GM13977 (cell line): ENCODE results near the gene SGCA.

Experiments used
- DNase-seq: peaks from one replicate; pipeline ENCODE4 v3.0.0; 2012; ENCODE audit warnings: low spot score
- CTCF ChIP-seq: IDR thresholded peaks from 2 replicates; pipeline ENCODE4 v1.5.1; 2012; ENCODE audit warnings: mild to moderate bottlenecking, control low read depth; ENCODE audit not compliant: insufficient read depth; ENCODE audit errors: extremely low read depth, missing control alignments
- in situ Hi-C: fragments of 300-500 bp; cut with MboI; formaldehyde crosslinking; loops from one replicate; pipeline ENCODE4 v1.12.0; 2022; ENCODE audit warnings: low sequenced_read_pairs, low pct_unique_long_range_greater_than_20kb, mixed read lengths, inconsistent platforms; ENCODE audit not compliant: unreplicated experiment

The SGCA gene

GRCh38 chr17:50134206-50135110 is 31.3 kb upstream of the SGCA start:
- in situ Hi-C loops: no loop called here

GRCh38 chr17:50135316-50136095 is 30.3 kb upstream of the SGCA start:
- no peak for DNase-seq
- TF ChIP-seq CTCF: no peak

More at GRCh38 chr17:50134206-50135110, 31.3 kb upstream of the SGCA start:
- no peak for TF ChIP-seq CTCF
- no peak for DNase-seq

GRCh38 chr17:50136096-50136687 is 29.6 kb upstream of the SGCA start:
- DNase-seq: no peak
- in situ Hi-C loops: no loop called here
- TF ChIP-seq CTCF: no peak

More at GRCh38 chr17:50135316-50136095, 30.3 kb upstream of the SGCA start:
- in situ Hi-C loops: no loop called here

- no peak for DNase-seq
- TF ChIP-seq CTCF: no peak
- in situ Hi-C loops: no loop called here
These were observed 28.8 kb upstream of the SGCA start for GRCh38 chr17:50137042-50137441.

GRCh38 chr17:50139185-50139783 is 26.5 kb upstream of the SGCA start:
- DNase-seq: no peak
- TF ChIP-seq CTCF: no peak
- in situ Hi-C loops: no loop called here
